GM19452 (cell line): ENCODE measurements around the gene SLC8A1.

Source experiments
- ATAC-seq: cut with Tn5 transposase; IDR thresholded peaks from one replicate; pipeline ENCODE4 v1.9.1; 2021; ENCODE audit not compliant: unreplicated experiment

The SLC8A1 gene

GRCh38 chr2:40316620-40317019 is 135.3 kb downstream of the SLC8A1 start:
- ATAC-seq, result no peak

DNA sequence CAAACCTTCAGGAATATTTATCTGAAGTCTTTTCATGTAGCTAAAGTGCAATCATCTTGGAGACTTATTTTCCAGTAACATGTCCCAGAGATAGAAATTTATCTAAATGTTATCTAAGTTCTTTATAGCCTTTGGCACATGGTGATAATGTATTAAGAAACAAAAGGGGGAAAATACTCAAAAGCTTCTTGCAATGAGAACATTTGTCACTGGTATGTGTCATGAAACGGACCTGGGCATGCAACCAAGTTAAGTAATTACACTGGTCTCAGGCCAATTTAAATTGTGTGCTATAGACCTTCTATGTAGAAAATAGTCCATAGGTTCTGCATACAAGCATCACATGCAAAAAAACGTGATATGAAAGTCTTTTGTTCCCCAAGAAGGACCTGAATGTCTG is 136.2 kb downstream of the SLC8A1 start:
- ATAC-seq, result no peak

- no peak for ATAC-seq
Measured at GRCh38 chr2:40311026-40311425, 140.9 kb downstream of the SLC8A1 start.

DNA sequence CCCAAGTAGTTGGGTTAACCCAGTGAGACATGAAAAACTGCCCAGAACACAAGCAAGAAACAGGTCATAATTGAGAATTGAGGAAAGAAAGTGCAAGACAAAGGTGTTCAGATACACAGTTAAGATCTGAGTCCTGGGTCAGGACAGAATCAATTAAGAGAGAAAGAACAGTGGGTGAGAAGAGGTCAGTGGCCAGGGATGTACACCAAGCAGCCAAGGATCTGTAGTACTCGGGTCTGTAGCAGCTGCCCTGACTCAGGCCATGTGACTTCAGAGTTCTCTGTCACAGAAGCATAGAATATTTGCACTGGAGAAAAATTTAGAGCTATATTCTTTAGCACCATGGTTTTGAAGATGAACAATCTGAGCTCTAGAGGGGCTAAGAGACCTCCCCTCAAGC is 141.6 kb downstream of the SLC8A1 start:
- no peak for ATAC-seq

DNA sequence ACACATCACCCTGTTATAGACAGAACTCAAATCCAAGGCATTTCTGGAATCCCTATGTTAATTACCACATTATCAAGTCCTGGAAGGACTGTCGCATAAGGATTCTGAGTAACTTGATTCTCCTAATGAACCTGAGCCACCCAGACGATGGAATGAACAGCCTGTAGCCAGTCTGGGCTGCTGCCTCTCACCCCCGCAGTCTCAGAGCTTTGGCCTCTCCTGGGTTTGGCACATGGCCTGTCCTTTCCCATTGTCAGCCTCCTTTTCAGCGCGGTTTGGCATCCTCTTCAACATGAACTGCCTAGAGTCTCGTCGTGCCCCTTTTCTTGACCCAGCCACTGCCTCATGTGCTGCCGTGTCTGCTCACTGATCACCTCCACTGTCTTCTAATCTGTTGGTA is 147.6 kb downstream of the SLC8A1 start:
- no peak for ATAC-seq

DNA sequence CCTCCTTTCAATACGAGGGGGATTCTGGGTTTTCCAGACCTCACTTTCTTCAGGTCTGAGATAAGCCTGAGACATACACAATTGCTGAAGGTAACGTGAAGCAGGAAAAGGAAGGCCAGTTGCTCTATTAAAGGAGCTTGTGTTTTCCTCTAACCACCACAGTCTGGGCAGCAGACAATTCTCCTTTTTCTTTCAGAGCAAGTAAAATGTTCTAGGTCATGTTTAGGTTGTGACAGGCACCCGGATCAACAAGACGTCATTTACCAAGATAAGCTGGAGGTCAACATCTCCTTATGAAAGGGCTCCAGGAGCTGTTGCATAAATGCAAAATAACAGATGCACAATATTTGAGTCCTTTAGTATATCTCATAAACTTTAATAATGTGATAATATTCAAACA is 148.1 kb downstream of the SLC8A1 start:
- no peak for ATAC-seq

DNA sequence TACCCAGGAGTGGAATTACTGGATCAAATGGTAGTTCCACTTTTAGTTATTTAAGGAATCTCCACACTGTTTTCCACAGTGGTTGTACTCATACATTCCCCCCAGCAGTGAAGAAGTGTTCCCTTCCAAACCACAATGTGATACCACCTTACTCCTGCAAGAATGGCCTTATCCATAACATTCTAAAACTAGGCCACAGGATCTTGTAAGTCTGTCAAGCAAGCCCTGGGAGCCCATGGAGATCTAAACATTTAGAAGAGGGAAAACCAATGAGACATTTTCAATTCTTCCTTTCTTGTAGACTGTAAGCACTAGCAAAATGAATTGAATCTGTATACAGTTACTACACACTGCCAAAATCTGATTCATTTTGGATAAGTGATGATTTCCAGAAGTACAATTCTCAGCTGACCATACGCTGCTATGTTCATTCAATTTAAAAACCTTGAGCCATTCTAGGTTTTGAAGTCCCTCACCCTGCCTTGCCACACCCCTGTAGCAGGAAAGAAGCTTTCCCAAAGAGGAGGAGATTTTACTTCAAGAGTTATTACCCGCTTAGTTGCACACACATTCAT is 149.1 kb downstream of the SLC8A1 start:
- ATAC-seq, result no peak

GRCh38 chr2:40300391-40300790 is 151.5 kb downstream of the SLC8A1 start:
- ATAC-seq, result no peak

GRCh38 chr2:40299781-40300180 is 152.1 kb downstream of the SLC8A1 start:
- ATAC-seq, result no peak

GRCh38 chr2:40299173-40299572 is 152.7 kb downstream of the SLC8A1 start:
- ATAC-seq, result no peak

- no peak for ATAC-seq
Measured at GRCh38 chr2:40298026-40298425, 153.9 kb downstream of the SLC8A1 start.

GRCh38 chr2:40292291-40292690 is 159.6 kb downstream of the SLC8A1 start:
- ATAC-seq, result no peak

- ATAC-seq, result no peak
Measured at GRCh38 chr2:40289771-40290404, 162.0 kb downstream of the SLC8A1 start.

- no peak for ATAC-seq
Measured at GRCh38 chr2:40287773-40288172, 164.1 kb downstream of the SLC8A1 start.

DNA sequence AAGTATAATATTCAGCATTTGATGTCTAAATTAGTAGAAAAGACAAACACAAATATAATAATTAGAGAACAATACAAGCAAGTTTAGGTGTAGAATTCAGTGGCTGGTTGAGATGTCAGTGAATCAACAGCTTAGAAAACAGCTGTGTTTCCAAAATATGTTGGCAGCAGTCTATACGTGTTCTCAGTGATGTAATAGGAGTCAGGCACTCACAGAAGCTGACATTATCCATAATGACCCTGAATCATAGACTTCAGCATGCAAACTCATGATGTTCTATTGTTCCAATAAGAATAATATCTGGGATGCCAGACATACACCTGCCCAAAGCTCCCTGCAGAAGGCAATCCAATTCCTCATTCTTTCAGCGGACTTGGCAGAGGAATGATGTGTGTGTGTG is 164.7 kb downstream of the SLC8A1 start:
- no peak for ATAC-seq

DNA sequence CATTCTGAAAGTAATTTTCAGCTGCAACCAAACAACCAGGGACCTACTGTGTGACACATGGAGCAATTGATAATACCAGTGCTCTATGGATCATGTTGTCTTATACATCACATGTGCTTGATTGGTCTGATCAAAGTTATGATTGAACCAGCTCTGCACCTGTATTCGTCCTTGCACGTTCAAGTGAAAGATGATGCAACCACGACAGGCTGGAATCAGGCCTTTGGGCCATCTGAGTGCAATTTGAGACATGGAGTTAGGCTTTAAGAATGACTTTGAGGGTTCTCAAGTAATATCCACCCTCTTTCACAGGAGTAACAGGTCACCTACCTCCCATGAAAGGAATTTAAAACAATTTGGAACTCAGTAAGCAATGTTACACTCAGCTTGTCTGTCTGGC is 165.2 kb downstream of the SLC8A1 start:
- ATAC-seq, result no peak

DNA sequence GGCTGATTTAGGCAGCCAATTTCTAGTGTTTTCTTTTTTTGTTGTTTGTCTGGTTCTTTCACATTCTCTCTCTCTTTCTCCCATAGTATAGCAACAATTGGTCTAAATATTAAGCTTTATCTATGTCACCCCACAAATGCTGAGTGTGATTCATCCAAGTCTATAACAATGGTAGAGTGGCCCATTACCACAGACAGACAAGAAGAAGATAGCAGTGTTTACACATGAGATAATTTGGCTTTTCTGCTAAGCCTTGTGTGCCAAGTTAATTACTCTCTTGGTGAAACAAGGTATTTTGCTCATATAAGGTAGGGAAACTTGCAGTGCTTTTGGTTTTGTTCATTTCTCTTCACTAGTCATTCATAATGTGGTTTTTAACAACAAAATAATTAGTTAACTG is 166.5 kb downstream of the SLC8A1 start:
- no peak for ATAC-seq

DNA sequence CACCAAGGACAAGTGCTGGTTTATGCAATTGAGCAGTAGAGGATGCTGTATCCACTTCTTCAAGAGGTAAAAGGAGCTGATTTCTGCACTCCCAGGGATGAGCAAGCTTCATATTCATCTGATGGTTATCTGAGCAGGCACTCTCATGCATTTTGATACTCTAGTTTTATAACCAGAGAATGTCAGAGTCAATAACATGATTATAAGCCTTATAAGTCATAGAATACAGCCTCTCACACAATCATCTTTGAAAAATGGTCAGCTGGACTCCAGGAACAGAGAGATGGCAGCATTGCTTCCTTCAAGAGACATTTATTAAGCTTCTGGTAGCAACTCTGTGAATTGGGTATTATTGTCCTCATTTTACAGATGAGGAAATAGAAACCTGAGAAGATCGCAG is 167.1 kb downstream of the SLC8A1 start:
- no peak for ATAC-seq

DNA sequence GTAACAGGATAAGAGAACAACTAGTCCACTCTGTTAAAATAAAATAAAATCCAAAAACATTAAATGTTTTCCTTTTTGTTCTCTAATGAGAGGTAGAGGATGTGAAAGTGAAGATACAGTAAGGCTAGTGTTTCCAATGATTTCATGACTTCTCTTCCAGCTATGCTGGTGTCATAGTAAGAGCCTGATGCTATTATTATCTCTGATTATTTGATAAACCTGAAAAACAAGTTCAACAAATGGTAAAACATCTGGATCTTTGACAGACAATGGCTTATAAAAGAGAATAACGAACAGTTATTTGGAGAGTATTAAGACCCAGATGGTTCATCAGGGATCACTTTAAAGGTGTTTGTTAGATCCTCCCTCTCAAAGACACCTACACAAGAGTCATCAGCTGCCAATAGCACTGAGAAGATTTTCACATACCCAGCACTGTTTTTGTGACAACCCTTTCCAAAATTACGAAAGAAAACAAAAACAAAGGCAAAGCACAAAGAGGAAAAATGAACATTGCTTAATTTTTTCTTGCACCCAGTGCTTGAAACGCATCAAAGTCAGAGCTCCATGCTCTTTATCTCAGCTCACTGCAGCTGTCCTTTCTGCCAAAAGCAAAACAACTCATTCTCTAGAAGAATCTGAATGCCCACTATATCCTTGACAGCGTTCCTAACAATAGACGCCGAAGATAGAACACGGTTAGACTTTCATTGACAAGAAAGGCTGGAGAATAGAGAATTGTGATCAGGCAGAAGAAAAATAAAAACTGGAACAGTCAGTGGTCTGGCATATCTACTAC is 168.6 kb downstream of the SLC8A1 start:
- ATAC-seq, result no peak

- peak; percentile 31 for ATAC-seq
Measured at GRCh38 chr2:40282428-40282827, 169.5 kb downstream of the SLC8A1 start.

GRCh38 chr2:40281021-40281940 is 170.6 kb downstream of the SLC8A1 start:
- peak; percentile 65 for ATAC-seq
